Keratinocyte (primary cell): ENCODE data around the gene PCMTD2. TPM values are rescaled to one million over a fixed set of nuclear protein-coding genes. Genes with fewer than 3 reads are reported as not detected.

ENCODE experiments used
- DNase-seq: peaks from one replicate; pipeline ENCODE4 v3.0.0-alpha.2; 2011; ENCODE audit warnings: low read depth, missing footprints, low spot score
- FAIRE-seq: peaks from 2 replicates; lab custom pipeline; 2011; peaks lifted over from hg19 to GRCh38; lab: Jason Lieb, UNC
- H2AFZ ChIP-seq: 2 replicates; pipeline ENCODE4 v1.6.0; 2012; ENCODE audit warnings: low read length, control low read depth, inconsistent platforms; ENCODE audit not compliant: control insufficient read depth
- H3K27ac ChIP-seq: 2 replicates; pipeline ENCODE4 v1.5.1; 2011; ENCODE audit warnings: low read length; ENCODE audit not compliant: control insufficient read depth, insufficient read depth
- H3K27me3 ChIP-seq: 3 replicates; pipeline ENCODE4 v1.6.0; 2011; ENCODE audit warnings: low read length; ENCODE audit not compliant: control insufficient read depth, insufficient read depth; ENCODE audit errors: extremely low read depth
- H3K36me3 ChIP-seq, 2 experiments: 2 replicates in 1 of 2; 3 replicates in 1 of 2; pipeline ENCODE4 v1.5.1; 2011; ENCODE audit warnings: low read length in 2 of 2, mild to moderate bottlenecking in 1 of 2; ENCODE audit not compliant: control insufficient read depth in 2 of 2, insufficient read depth in 2 of 2; ENCODE audit errors: extremely low read depth in 1 of 2
- H3K4me1 ChIP-seq: 3 replicates; pipeline ENCODE4 v1.5.1; 2011; ENCODE audit warnings: low read length; ENCODE audit not compliant: control insufficient read depth, insufficient read depth; ENCODE audit errors: extremely low read depth
- H3K4me2 ChIP-seq: 3 replicates; pipeline ENCODE4 v1.6.0; 2011; ENCODE audit warnings: low read depth, low read length; ENCODE audit not compliant: control insufficient read depth, insufficient read depth; ENCODE audit errors: extremely low read depth
- H3K4me3 ChIP-seq, 3 experiments: fragments of 200-600 bp in 1 of 3; sonication (generic) in 1 of 3; 2 replicates in 2 of 3; 3 replicates in 1 of 3; pipeline ENCODE4 v1.5.1; 2011 to 2016; ENCODE audit warnings: low read length in 3 of 3, mild to moderate bottlenecking in 3 of 3, control low read depth in 2 of 3, inconsistent platforms in 1 of 3, low read depth in 1 of 3, mixed read lengths in 1 of 3, mixed run types in 1 of 3, moderate library complexity in 1 of 3; ENCODE audit not compliant: control insufficient read depth in 2 of 3, insufficient read depth in 2 of 3; ENCODE audit errors: extremely low read depth in 1 of 3
- H3K79me2 ChIP-seq: 2 replicates; pipeline ENCODE4 v1.6.0; 2012; ENCODE audit warnings: low read length; ENCODE audit not compliant: control insufficient read depth, insufficient read depth
- H3K9ac ChIP-seq: 3 replicates; pipeline ENCODE4 v1.6.0; 2011; ENCODE audit warnings: low read length; ENCODE audit not compliant: control insufficient read depth, insufficient read depth; ENCODE audit errors: extremely low read depth
- H3K9me1 ChIP-seq: 3 replicates; pipeline ENCODE4 v1.6.0; 2011; ENCODE audit warnings: low read length; ENCODE audit not compliant: control insufficient read depth, insufficient read depth; ENCODE audit errors: extremely low read depth
- H3K9me3 ChIP-seq: 2 replicates; pipeline ENCODE4 v1.5.1; 2012; ENCODE audit warnings: low read depth, low read length; ENCODE audit not compliant: control insufficient read depth
- H4K20me1 ChIP-seq: 3 replicates; pipeline ENCODE4 v1.6.0; 2011; ENCODE audit warnings: low read length; ENCODE audit not compliant: control insufficient read depth, insufficient read depth; ENCODE audit errors: extremely low read depth
- EZH2 ChIP-seq: IDR thresholded peaks from one replicate; pipeline ENCODE4 v1.6.1; 2012; ENCODE audit warnings: inconsistent platforms, mild to moderate bottlenecking, low read length, moderate library complexity
- dilution Hi-C: fragments of 300-500 bp; cut with MboI; formaldehyde crosslinking; loops from one replicate; pipeline ENCODE4 v1.7.0; 2020; ENCODE audit warnings: low sequenced_read_pairs; ENCODE audit not compliant: extremely low pct_ligation_motif_present
- polyA plus RNA-seq, 5 experiments: library from polyadenylated mRNA; depleted of rRNA in 3 of 5; stranded (reverse) in 3 of 5; stranded (forward) in 1 of 5; unstranded in 1 of 5; fragments of >200 nt; gene quantifications; 1 replicate in 1 of 5; 2 replicates in 3 of 5; 3 replicates in 1 of 5; pipeline versions ENCODE4 v1.2.1 to v1.2.3, GENCODE V29; 2011 to 2012; ENCODE audit warnings: missing spikeins in 2 of 5, low read depth in 1 of 5, low replicate concordance in 1 of 5
- TF ChIP-seq, protein P1 (sequence below), 3 experiments: IDR thresholded peaks in 1 of 3; conservative IDR thresholded peaks in 1 of 3; optimal IDR thresholded peaks in 1 of 3; 2 replicates in 2 of 3; 3 replicates in 1 of 3; pipeline versions ENCODE3 to v1.5.1; 2011; ENCODE audit warnings: low read length in 3 of 3, mild to moderate bottlenecking in 3 of 3, moderate library complexity in 2 of 3, control low read depth in 1 of 3, inconsistent platforms in 1 of 3; ENCODE audit not compliant: insufficient read depth in 2 of 3; ENCODE audit errors: extremely low read depth in 1 of 3

Gene PCMTD2
- polyA plus RNA-seq, 1 donor (not counting 4 experiments of a cell fraction or from before 2014, with no cell fraction given), result 25.8 TPM

DNA sequence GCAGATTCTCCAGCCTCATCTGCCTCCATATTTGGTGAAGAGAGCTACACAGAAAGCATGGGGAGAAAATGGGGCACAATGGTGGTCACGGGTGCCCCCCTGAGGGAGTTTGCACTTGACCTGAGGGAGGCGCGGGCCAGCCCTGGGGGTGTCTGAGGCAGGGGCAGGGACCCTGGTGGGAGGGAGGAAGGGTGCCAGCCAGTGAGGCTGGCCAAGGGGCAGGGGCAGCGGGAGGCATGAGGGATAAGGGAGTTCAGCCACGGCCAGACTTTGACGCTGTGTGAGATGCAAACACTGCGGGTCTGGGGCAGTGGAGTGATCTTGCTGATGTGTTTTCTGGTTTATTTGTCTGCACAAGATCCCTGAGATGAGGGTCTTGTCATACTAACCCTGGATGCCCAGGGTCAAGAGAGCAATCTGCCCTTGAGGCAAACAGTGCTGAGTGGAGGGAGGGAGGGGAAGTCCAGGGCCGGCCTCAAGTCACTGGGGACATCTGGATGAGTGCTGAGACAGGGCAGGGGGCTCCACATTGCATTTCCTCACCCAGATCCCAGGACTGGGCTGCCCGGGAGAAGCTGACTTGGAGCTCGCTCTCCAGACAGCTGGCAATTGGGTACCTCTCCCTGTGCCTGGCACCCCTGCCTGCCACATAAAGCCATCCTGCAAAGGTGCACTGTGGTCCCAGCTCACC lies 8.8 kb upstream of the PCMTD2 start:
- Histone ChIP-seq H2AFZ (no peak overlapping the region), H3K27me3 (peaks cover 29% of the 10 kb centered on the region), H3K9me1 (no peaks in the 10 kb centered on the region), H3K4me3 (no peak overlapping the region), H3K27ac (no peak overlapping the region), H3K36me3 (no peaks in the 10 kb centered on the region), H3K79me2 (no peaks in the 10 kb centered on the region), H3K4me2 (no peak overlapping the region), H3K4me1 (no peaks in the 10 kb centered on the region), H3K9ac (no peak overlapping the region), H4K20me1 (no peaks in the 10 kb centered on the region), H3K9me3 (no peaks in the 10 kb centered on the region)
- TF ChIP-seq, protein P1, sequence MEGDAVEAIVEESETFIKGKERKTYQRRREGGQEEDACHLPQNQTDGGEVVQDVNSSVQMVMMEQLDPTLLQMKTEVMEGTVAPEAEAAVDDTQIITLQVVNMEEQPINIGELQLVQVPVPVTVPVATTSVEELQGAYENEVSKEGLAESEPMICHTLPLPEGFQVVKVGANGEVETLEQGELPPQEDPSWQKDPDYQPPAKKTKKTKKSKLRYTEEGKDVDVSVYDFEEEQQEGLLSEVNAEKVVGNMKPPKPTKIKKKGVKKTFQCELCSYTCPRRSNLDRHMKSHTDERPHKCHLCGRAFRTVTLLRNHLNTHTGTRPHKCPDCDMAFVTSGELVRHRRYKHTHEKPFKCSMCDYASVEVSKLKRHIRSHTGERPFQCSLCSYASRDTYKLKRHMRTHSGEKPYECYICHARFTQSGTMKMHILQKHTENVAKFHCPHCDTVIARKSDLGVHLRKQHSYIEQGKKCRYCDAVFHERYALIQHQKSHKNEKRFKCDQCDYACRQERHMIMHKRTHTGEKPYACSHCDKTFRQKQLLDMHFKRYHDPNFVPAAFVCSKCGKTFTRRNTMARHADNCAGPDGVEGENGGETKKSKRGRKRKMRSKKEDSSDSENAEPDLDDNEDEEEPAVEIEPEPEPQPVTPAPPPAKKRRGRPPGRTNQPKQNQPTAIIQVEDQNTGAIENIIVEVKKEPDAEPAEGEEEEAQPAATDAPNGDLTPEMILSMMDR (optimal IDR thresholded peaks at IDR 0.05 in 1 of 3, IDR thresholded peaks at IDR 0.05 in 1 of 3, conservative IDR thresholded peaks at IDR 0.05 in 1 of 3; ENCODE audit: extremely low read depth in 1 of 3, insufficient read depth in 2 of 3, low read length in 3 of 3), result no peak
- TF ChIP-seq EZH2, result no peak
- DNase-seq (no peak), FAIRE-seq (no peak)
- dilution Hi-C loops, result no loop called here

DNA sequence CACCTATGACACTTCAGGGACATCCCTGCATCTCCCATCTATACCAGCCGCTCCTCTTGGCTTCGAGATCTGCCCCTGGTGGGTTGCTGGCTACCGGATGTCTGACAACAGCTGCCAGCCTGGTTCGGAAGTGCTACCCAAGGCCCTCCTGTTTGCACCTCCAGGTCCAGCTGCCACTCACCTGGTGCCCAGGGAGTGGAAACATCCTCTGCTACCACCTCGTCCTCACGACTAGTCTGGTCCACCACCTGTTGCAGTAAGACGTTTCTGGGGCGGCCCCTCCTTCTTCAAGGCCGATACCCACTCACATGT lies 8.3 kb upstream of the PCMTD2 start:
- H3K27ac ChIP-seq, result no peak overlapping the region
- no peaks in the 10 kb centered on the region for H3K36me3 ChIP-seq
- dilution Hi-C loops, result no loop called here
- H3K9me3 ChIP-seq, result no peaks in the 10 kb centered on the region
- DNase-seq (no peak), FAIRE-seq (no peak)
- no peak overlapping the region for H3K9ac ChIP-seq
- TF ChIP-seq, protein P1 (optimal IDR thresholded peaks at IDR 0.05 in 1 of 3, IDR thresholded peaks at IDR 0.05 in 1 of 3, conservative IDR thresholded peaks at IDR 0.05 in 1 of 3; ENCODE audit: extremely low read depth in 1 of 3, insufficient read depth in 2 of 3, low read length in 3 of 3), result no peak
- no peak for TF ChIP-seq EZH2
- no peaks in the 10 kb centered on the region for H3K4me1 ChIP-seq
- peaks cover 24% of the 10 kb centered on the region for H3K27me3 ChIP-seq
- no peaks in the 10 kb centered on the region for H4K20me1 ChIP-seq
- no peak overlapping the region for H3K4me2 ChIP-seq
- H3K79me2 ChIP-seq, result no peaks in the 10 kb centered on the region
- no peak overlapping the region for H3K4me3 ChIP-seq
- no peaks in the 10 kb centered on the region for H3K9me1 ChIP-seq
- no peak overlapping the region for H2AFZ ChIP-seq
